HCT116 (cell line): ENCODE data around the gene SUCNR1. TPM values are rescaled to one million over a fixed set of nuclear protein-coding genes. Genes with fewer than 3 reads are reported as not detected.

ENCODE experiments used
- ATAC-seq: fragments of 200-7000 bp; cut with Tn5 transposase; 2 replicates; pipeline ENCODE4 v1.9.1; 2020; ENCODE audit warnings: mild to moderate bottlenecking, moderate library complexity
- BruUV-seq: library from RNA; stranded (reverse); fragments of 400-500 nt; replicated peaks from 2 replicates; lab custom pipeline; 2021; lab: Mats Ljungman, UMichigan
- CTCF ChIA-PET: fragments of 300-600 bp; sonication (Branson Sonifier 250); formaldehyde crosslinking; loops from one replicate; lab custom pipeline; 2021; ENCODE audit warnings: antibody characterized with exemption; lab: Charles Lee
- POLR2A ChIA-PET: fragments of 300-600, 350-600 bp; sonication (Branson Sonifier 250); formaldehyde crosslinking; loops from one replicate; lab custom pipeline; 2021; ENCODE audit warnings: antibody characterized with exemption; lab: Charles Lee
- RAD21 ChIA-PET, 2 experiments: fragments of 300-600 bp; sonication (Branson Sonifier 250); formaldehyde crosslinking; loops; one replicate each; lab custom pipeline; 2023; ENCODE audit warnings: low total read pairs in 2 of 2; ENCODE audit not compliant: uncharacterized antibody in 2 of 2, unreplicated experiment in 2 of 2, low non-redundant PET in 1 of 2; lab: Charles Lee
- DNase-seq: peaks from one replicate; pipeline ENCODE4 v3.0.0-alpha.2; 2010; ENCODE audit warnings: low read depth, low spot score
- H2AFZ ChIP-seq: fragments of 200-600 bp; shearing (Covaris generic), sonication (generic); 2 replicates; pipeline ENCODE4 v1.6.1; 2017; ENCODE audit warnings: low read depth, mixed run types, mixed read lengths, antibody characterized with exemption, low read length; ENCODE audit not compliant: poor library complexity, severe bottlenecking
- H3K27ac ChIP-seq: 2 replicates; pipeline ENCODE4 v1.5.1; 2012; ENCODE audit warnings: low read depth, low read length
- H3K27me3 ChIP-seq: fragments of 200-600 bp; sonication (generic); 2 replicates; pipeline ENCODE4 v1.6.1; 2016; ENCODE audit warnings: mixed run types, low read length, mixed read lengths; ENCODE audit not compliant: insufficient read depth
- H3K36me3 ChIP-seq, 2 experiments: fragments of 200-500 bp in 1 of 2; fragments of 200-600 bp in 1 of 2; sonication (Bioruptor generic) in 1 of 2; sonication (generic) in 1 of 2; 2 replicates each; pipeline versions ENCODE4 v1.5.1 to v1.6.1; 2014 to 2016; ENCODE audit warnings: low read length in 2 of 2, inconsistent platforms in 1 of 2, mixed read lengths in 1 of 2, mixed run types in 1 of 2; ENCODE audit not compliant: insufficient read depth in 2 of 2, control insufficient read depth in 1 of 2
- H3K4me1 ChIP-seq, 2 experiments: fragments of 200-600 bp in 1 of 2; sonication (generic) in 1 of 2; 2 replicates each; pipeline versions ENCODE4 v1.5.1 to v1.6.1; 2012 to 2017; ENCODE audit warnings: low read length in 2 of 2, inconsistent platforms in 1 of 2, mild to moderate bottlenecking in 1 of 2, mixed read lengths in 1 of 2, mixed run types in 1 of 2, moderate library complexity in 1 of 2; ENCODE audit not compliant: insufficient read depth in 2 of 2, control insufficient read depth in 1 of 2
- H3K4me2 ChIP-seq: fragments of 200-600 bp; sonication (generic); 2 replicates; pipeline ENCODE4 v1.6.1; 2017; ENCODE audit warnings: mixed run types, low read length, mixed read lengths
- H3K4me3 ChIP-seq, 2 experiments: fragments of 200-600 bp in 1 of 2; sonication (generic) in 1 of 2; replicated peaks in 1 of 2; 2 replicates each; pipeline ENCODE4 v1.5.1; 2011 to 2016; ENCODE audit warnings: low read length in 2 of 2, control low read depth in 1 of 2, low read depth in 1 of 2, mild to moderate bottlenecking in 1 of 2, mixed read lengths in 1 of 2, mixed run types in 1 of 2
- H3K79me2 ChIP-seq: fragments of 200-600 bp; sonication (generic); 2 replicates; pipeline ENCODE4 v1.6.1; 2017; ENCODE audit warnings: mild to moderate bottlenecking, mixed run types, low read length, moderate library complexity, mixed read lengths; ENCODE audit not compliant: insufficient read depth
- H3K9ac ChIP-seq: fragments of 200-600 bp; sonication (generic); 2 replicates; pipeline ENCODE4 v1.6.1; 2016; ENCODE audit warnings: low read length, mixed read lengths
- H3K9me2 ChIP-seq: fragments of 200-600 bp; sonication (generic), shearing (Covaris generic); 2 replicates; pipeline ENCODE4 v1.6.1; 2017; ENCODE audit warnings: mixed run types, mild to moderate bottlenecking, moderate library complexity; ENCODE audit not compliant: insufficient read depth
- H3K9me3 ChIP-seq, 2 experiments: fragments of 200-500 bp in 1 of 2; fragments of 200-600 bp in 1 of 2; sonication (Bioruptor generic) in 1 of 2; sonication (generic) in 1 of 2; 2 replicates each; pipeline ENCODE4 v1.6.1; 2014 to 2017; ENCODE audit warnings: low read length in 2 of 2, mixed read lengths in 2 of 2, inconsistent platforms in 1 of 2, low read depth in 1 of 2, mild to moderate bottlenecking in 1 of 2, mixed run types in 1 of 2, moderate library complexity in 1 of 2; ENCODE audit not compliant: control insufficient read depth in 1 of 2, insufficient read depth in 1 of 2
- H4K20me1 ChIP-seq: fragments of 200-600 bp; sonication (generic), shearing (Covaris generic); 2 replicates; pipeline ENCODE4 v1.6.1; 2017; ENCODE audit warnings: mixed run types, mild to moderate bottlenecking, moderate library complexity; ENCODE audit not compliant: insufficient read depth
- ATF3 ChIP-seq: IDR thresholded peaks from 2 replicates; pipeline ENCODE4 v1.6.1; 2012
- CTCF ChIP-seq, 3 experiments: fragments of 200-600 bp in 1 of 3; sonication (generic) in 1 of 3; IDR thresholded peaks in 2 of 3; conservative IDR thresholded peaks in 1 of 3; 2 replicates each; pipeline ENCODE4 v1.5.1; 2012 to 2017; ENCODE audit warnings: low read depth in 2 of 3, low read length in 2 of 3, antibody characterized with exemption in 1 of 3, borderline replicate concordance in 1 of 3, control low read depth in 1 of 3, mild to moderate bottlenecking in 1 of 3, mixed read lengths in 1 of 3, mixed run types in 1 of 3, moderate library complexity in 1 of 3; ENCODE audit not compliant: insufficient read depth in 1 of 3
- EGR1 ChIP-seq: IDR thresholded peaks from 2 replicates; pipeline ENCODE4 v1.6.1; 2012; ENCODE audit warnings: low read depth
- EZH2 ChIP-seq: fragments of 200-600 bp; sonication (generic); IDR thresholded peaks from 2 replicates; pipeline ENCODE4 v1.6.1; 2017; ENCODE audit warnings: antibody characterized with exemption, mixed run types
- JUND ChIP-seq: IDR thresholded peaks from 2 replicates; pipeline ENCODE4 v1.6.1; 2012
- RAD21 ChIP-seq: IDR thresholded peaks from 2 replicates; pipeline ENCODE4 v1.6.1; 2012; ENCODE audit warnings: low read depth, mild to moderate bottlenecking
- REST ChIP-seq: IDR thresholded peaks from 2 replicates; pipeline ENCODE4 v1.6.1; 2012; ENCODE audit warnings: low read depth
- TCF7L2 ChIP-seq: IDR thresholded peaks from 2 replicates; pipeline ENCODE4 v1.7.0; 2011; ENCODE audit warnings: borderline replicate concordance, inconsistent platforms; ENCODE audit not compliant: insufficient read depth, insufficient read length; ENCODE audit errors: extremely low read depth
- YY1 ChIP-seq: IDR thresholded peaks from 2 replicates; pipeline ENCODE4 v1.6.1; 2011; ENCODE audit warnings: low read length, low read depth, moderate library complexity, mild to moderate bottlenecking; ENCODE audit not compliant: insufficient replicate concordance; ENCODE audit errors: extremely low read depth
- intact Hi-C: fragments of 100-400 bp; cut with micrococcal nuclease; formaldehyde crosslinking; loops from 2 replicates; pipeline ENCODE4 v1.10.0; 2022
- total RNA-seq: library from RNA; stranded (reverse); gene quantifications from one replicate; pipeline ENCODE4 v1.2.1, GENCODE V29; 2021; ENCODE audit not compliant: unreplicated experiment
- TF ChIP-seq, protein P1 (sequence below): IDR thresholded peaks from 2 replicates; pipeline ENCODE4 v1.6.1; 2012

SUCNR1 gene
- total RNA-seq, 1 experiment from 2014 or later = 0.17 TPM

DNA sequence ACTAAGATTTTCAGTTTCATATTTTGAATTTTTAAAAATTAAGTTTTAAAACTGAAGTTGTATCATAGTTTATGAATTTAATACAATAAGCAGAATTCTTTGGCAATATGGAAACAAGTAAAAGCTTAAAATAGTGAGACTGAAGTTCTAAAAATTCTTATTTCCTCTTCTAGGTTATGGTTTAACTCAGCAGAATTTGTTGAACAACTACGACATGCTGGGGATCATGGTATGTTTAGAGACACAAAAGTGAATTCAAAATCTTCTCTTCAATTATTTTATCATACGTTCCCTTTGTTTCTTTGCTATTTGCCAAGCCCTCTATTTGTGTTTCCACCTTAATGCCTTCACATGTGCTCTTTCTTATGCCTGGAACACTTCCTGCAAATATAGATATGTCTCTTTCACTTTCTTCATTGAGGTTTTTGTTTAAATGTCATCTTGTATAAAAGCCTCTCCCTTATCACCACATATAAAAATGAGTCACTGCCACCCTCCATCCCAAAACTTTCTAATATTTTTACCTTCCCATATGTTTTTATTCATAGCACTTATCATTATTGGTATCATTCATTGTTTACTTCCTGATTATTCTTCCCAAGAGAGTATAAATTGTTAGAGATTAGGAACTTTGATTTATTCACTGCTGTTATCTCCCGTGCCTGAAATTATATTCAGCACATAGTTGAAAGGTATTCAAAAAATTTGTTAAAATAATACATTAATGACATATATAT is 6.4 kb downstream of the SUCNR1 start (continued):
- TF ChIP-seq CTCF (IDR thresholded peaks at IDR 0.05 in 2 of 3, conservative IDR thresholded peaks at IDR 0.05 in 1 of 3; ENCODE audit: borderline replicate concordance in 1 of 3, insufficient read depth in 1 of 3, low read depth in 2 of 3, low read length in 2 of 3) = no peak
- TF ChIP-seq RAD21 = no peak
- no peak for TF ChIP-seq TCF7L2
- no peak for TF ChIP-seq ATF3
- no peak for TF ChIP-seq REST
- TF ChIP-seq JUND = no peak
- TF ChIP-seq, protein P1, sequence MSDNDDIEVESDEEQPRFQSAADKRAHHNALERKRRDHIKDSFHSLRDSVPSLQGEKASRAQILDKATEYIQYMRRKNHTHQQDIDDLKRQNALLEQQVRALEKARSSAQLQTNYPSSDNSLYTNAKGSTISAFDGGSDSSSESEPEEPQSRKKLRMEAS = no peak
- TF ChIP-seq, all 23 proteins: peak for 0

DNA sequence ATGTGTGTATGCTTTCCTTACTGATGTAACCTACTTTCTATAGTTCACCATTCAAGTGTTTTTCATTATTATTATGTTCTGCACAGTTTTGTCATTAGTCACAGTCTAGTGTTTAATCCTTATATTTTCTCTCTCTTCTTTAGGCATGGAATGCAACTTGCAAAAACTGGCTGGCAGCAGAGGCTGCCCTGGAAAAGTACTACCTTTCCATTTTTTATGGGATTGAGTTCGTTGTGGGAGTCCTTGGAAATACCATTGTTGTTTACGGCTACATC is 6.9 kb downstream of the SUCNR1 start:
- BruUV-seq = no TSS peak
- H3K79me2 ChIP-seq = no peaks in the 10 kb centered on the region
- no peaks in the 10 kb centered on the region for H3K9me3 ChIP-seq
- H3K9ac ChIP-seq = no peak overlapping the region
- H3K9me2 ChIP-seq = no peaks in the 10 kb centered on the region
- no peaks in the 10 kb centered on the region for H4K20me1 ChIP-seq
- ChIA-PET RAD21 (no interaction called here), POLR2A (no interaction called here), CTCF (no interaction called here)
- DNase-seq (no peak), ATAC-seq (no peak)
- no peak overlapping the region for H3K4me2 ChIP-seq
- intact Hi-C loops = no loop called here
- no peak overlapping the region for H3K27ac ChIP-seq
- no peaks in the 10 kb centered on the region for H3K4me1 ChIP-seq
- H3K36me3 ChIP-seq = no peaks in the 10 kb centered on the region
- TF ChIP-seq YY1 (no peak), EZH2 (no peak), TCF7L2 (no peak), EGR1 (no peak)
- no peak overlapping the region for H3K4me3 ChIP-seq
- H2AFZ ChIP-seq = no peak overlapping the region
- no peaks in the 10 kb centered on the region for H3K27me3 ChIP-seq
